DMS153 (cell line): Measurements from ENCODE around the gene SLC43A3.
"Not testable (repeated sequence)": the region's sequence is repeated elsewhere in the genome, so short reads cannot be mapped to it uniquely, and the experiment has no call there.

ENCODE experiments used
- DNase-seq: peaks from one replicate; lab custom pipeline; 2025; lab: John Stamatoyannopoulos, UW

The SLC43A3 gene

GRCh38 chr11:57459164-57460021 is 32.5 kb upstream of the SLC43A3 start:
- no peak for DNase-seq

DNA sequence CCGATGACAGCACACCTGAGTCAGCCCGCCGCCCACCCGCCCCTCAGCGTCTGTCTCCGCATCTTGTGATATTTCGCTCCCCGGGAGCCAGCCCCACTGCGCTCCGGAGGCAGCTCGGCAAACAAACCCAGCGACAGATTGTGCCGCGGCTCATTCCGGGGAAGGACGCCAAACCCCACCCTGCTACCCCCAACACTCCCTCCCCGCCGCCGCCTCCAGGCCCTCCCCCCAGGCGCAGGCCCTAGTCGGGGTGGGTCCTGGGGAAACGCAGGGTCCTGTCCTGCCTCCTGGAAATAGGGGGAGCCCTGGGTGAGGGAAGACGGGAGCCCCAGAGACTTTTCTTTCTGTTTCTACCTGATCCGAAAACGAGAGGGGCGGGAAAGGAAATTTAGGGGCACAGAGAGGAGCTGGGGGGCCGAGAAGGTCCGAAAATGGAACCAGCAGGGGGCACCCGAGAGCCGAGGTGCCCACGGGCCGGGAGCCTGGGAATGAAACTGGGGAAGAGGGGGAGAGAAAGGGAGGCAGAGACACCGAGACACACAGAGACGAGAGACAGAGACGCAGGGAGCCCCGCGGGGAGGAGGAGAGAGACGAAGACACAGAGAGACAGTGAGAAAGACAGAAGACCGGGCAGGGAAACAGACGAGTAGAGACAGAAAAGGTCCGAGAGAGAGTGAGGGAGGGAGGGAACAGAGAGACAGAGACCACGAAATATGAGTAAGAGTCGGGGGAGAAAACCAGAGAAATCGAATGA is 31.7 kb upstream of the SLC43A3 start:
- DNase-seq, result no peak

- no peak for DNase-seq
Observed at GRCh38 chr11:57458060-57458409, 31.1 kb upstream of the SLC43A3 start.

GRCh38 chr11:57457643-57458023 is 30.7 kb upstream of the SLC43A3 start:
- DNase-seq, result no peak

- DNase-seq, result no peak
Observed at GRCh38 chr11:57456960-57457642, 30.2 kb upstream of the SLC43A3 start.

- no peak for DNase-seq
Observed at GRCh38 chr11:57453543-57454177, 26.7 kb upstream of the SLC43A3 start.

DNA sequence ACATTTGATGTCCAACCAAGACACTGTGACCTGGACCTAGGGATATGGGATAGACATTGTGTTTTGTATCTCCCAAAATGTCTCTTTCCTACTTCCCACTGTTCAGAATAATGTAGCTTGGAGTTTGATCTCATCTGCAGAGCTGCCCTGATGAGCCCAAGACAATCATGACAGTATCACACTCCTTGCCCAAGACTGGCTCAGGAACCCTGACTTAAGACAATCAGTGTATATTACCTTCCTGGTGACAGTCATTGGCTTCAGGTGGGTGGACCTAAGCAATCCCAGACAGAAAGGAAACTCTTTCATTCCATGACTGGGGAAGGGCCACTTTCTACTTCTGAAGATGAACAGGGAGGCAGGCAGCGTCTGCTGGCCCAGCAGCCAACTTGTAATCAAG is 19.1 kb upstream of the SLC43A3 start:
- DNase-seq, result no peak

DNA sequence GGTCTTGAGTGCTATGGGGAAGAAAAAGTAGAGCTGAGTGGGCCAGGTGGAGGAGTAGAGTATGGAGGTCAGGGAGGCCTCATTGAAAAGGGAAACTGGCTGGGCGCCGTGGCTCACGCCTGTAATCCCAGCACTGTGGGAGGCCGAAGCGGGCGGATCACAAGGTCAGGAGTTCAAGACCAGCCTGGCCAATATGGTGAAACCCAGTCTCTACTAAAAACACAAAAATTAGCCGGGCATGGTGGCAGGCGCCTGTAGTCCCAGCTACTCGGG is 18.1 kb upstream of the SLC43A3 start:
- not testable (repeated sequence) for DNase-seq

DNA sequence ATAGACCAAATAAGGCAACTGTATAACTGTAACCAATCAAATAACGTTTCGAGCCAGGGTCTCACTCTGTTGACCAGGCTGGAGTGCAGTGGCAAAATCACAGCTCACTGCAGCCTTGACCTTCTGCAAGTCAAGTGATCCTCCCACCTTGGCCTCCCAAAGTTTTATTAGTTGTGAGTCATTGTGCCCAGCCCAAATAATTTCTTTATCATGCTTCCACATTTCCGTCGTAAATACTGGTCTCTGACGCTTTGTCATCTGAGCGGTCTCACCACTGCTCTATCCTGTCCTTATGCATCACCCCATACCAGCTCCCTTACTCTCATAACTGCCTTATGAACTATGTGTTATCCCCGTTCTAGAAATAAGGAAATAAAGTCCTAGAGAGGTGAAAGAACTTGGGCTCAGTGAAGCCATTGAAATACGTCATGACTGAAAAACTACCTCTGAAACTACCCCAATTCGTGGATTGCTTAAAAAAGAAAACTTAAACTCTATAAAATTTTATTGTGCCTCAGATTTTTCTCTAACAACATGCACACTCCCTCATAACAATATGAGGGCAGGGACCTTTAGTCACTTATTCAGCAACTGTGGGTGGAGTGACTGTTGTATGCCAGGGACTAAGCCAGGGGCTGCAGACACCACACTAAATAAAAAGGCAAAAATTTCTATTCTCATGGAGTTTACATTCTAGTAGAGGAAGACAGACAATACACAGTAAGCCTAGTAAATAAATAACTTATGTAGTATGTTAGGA is 17.6 kb upstream of the SLC43A3 start:
- DNase-seq, result no peak

DNA sequence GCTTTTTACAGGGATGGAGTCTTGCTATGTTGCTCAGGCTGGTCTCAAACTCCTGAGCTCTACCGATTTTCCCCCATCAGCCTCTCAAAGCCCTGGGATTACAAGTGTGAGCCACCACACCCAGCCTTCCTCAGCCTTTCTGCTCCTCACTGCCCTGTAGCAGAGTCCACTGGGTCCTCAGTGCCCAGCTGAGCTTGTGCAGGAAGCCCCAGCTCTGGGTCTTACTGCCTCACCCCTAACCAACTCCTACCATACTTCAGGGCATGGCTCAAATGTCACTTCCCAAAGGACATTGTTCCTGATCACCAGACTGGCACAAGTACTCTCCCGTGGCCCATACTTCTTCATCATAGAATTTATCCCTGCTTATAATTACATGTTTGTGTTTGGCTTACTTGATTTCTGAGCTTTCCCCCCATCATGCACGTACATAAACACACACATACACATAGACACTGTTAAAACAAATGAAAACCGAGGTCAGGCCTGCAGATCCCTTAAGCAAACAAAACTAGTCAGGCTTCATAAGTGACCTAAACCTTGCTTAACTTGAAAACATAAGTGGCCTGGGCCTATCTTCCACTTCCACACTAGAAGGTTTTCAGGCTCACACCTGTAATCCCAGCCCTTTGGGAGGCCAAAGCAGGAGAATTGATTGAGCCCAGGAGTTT is 14.0 kb upstream of the SLC43A3 start:
- no peak for DNase-seq

GRCh38 chr11:57439786-57440185 is 12.9 kb upstream of the SLC43A3 start:
- DNase-seq, result no peak

DNA sequence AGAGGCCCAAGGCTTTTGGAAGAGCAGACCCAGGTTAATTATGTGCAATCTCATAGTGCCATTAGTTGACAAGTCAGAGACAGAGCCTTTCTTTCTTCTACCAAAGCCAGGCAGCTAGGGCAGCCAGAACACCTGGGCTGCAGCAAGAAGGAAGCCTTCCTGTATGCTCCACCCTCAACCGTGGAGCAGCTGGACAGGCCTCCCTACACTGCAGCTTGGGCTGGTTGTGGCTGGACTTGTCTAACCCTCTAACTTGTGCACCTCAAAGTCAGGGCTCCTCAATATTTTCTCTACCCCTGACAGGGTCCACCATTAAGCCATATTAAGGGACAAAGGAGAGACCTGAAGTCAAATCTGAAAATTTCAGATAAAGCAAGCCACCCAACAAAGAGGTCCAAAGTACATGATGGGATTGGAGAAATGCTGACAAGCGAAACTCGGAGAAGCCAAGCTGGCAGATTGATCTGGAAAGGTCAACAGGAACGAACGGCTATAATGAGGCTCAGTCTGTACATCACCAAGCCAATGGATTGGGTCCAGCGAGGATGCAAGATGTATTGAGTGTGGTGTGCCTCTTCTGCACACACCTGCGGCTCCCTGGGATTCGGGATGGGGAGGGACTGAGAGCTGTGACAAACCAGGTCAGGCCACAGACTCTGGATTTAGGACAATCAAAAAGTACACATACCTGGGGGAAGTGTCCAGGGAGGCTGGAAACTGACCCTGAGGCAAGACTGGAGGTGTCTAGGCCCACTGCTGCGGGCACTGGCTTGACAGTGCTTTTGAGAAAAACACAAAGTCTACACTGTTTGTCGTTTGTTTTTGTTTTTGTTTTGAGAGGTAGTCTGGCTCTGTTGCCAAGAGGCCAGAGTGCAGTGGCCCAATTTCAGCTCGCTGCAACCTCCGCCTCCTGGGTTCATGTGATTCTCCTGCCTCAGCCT is 11.7 kb upstream of the SLC43A3 start:
- no peak for DNase-seq

- no peak for DNase-seq
Observed at GRCh38 chr11:57436031-57436430, 9.1 kb upstream of the SLC43A3 start.

DNA sequence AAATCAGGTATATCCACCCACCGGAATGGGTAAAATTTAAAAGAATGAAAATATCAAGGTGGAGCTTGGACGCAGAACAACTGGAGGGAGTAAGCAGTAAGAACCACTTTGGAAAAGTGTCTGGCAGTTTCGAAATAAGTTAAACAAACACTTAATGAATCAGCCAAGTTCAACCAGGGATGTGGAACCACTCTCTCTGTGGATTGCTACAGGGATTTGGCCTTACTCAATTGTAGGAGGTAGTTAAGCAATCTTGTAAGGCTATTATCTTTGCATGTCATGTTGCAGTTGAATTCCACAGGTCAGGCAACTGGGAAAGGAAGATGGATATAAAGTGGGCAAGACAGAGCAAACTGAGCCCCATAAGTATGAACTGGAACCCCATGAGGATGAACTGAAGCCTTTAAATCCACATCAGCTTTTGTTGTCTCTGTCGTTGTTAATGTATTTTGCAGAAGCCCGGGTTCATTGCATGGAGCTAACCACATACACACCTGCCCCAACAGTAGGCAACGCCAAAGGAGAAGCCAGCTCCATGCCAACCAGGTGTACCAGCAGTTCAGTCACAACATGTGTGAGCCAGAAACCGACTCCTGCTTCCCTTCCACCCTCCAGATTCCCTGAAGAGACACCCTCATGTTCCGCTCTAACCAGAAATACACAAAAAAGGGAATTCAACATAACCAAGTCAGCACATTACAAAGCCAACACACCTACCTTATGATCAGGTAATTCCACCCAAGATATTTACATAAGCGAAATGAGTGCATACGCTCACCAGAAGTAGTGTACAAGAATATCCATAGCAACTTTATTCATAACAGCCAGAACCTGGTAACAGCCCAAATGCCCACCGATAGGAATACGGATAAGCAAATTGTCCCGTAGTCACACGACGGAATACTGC is 8.0 kb upstream of the SLC43A3 start:
- no peak for DNase-seq

- no peak for DNase-seq
Observed at GRCh38 chr11:57432714-57433163, 5.8 kb upstream of the SLC43A3 start.

DNA sequence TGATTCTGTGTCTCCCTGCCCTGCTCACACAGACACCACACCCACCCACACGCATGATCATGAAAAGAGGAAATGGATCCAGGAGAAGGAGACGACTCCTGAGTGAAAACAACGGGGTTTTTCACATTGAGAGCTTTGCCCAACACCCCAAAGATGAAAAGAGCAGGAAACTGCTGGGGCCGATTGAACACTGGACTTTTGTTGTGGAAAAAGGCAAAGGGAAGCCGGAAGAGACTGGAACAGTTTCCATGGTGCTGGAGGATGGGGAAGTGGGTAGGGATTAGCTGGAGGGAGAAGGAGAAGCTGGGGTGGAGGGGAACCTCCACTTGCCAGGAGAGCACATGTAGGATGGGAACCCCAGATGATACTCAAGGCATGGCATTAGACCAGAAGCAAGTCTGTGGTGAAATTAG is 5.2 kb upstream of the SLC43A3 start:
- DNase-seq, result no peak

DNA sequence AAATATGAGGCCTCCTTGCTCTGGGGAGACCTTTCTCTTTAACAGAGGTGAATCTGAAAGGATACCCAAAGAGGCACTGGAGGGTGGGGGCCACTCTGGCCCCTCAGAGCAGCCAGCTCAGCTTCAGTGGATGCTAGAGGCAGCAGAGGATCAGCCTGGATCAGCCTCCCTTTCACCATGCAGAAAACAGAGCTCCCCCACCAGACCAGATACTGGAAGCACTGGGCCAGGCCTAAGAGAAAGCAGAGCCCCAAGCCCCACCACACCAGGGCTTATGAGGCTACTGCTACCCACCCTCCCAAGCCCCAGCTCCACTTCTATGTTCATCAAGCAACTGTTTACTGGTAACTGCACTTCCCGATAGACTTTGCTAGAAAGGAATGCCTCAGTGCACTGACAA is 4.0 kb upstream of the SLC43A3 start:
- DNase-seq, result no peak

DNA sequence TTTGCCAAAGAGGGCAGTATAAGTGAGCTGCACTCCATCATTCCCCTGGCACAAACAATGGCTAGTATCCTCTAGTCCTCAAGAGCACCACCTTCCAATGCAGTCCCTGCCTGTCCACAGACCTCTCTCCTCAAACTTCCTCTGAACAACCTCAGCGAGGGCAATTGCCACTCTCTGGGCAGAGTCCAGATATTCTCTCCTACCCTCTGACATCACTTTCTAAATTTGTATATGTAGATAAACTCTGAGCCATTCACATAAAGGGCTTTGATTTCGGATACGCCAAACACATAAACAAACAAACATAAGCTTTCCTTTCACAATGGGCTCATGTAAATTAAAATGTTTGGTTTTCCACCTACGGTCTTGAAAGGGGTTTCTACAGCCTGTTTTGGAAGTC is 3.0 kb upstream of the SLC43A3 start:
- peak; percentile 34 for DNase-seq

- no peak for DNase-seq
Observed at GRCh38 chr11:57428643-57429042, 1.7 kb upstream of the SLC43A3 start.
